Measurements from ENCODE around the gene APOBR.
"Not testable (repeated sequence)": the region's sequence is repeated elsewhere in the genome, so short reads cannot be mapped to it uniquely, and the experiment has no call there.

APOBR gene

DNA sequence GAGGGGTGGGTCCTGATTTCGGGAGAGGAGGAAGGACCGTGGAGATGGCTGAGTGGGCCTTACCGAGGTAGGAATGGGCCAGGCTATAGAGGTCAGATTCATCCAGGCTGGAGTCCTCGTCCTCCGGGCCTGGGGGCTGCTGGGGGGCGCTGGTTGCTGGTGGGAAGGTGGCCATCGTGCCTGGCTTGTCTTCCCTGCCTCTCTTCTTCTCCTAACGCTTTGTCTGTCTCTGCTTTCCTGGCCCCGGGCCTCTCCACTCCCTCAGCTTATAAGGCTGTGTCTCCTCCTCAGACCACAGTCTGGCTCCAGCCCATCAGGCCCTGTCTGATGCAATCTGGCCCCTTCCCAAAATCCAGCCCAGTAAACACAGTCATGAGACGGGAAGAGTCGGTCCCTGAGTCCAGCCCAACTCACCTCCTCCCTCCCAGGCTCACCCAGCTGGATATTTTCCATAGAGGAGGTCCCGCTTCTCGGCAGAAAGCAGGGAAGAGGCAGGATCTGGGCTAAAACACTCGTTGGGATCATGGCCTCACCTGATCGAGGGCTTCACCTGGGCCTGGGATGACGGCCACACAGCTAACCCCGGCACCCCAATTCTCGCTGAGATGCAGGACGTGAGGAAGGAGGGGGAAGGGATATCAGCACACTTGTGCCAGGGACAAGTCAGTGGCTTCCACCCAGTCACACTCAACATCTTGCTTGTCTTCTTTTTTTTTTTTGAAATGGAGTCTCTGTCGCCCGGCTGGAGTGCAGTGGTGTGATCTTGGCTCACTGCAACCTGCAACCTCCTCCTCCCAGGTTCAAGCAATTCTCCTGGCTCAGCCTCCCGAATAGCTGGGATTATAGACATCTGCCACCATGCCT is 44.5 kb downstream of the APOBR start, which contains the start of gene NUPR1:
TSS of gene NUPR1 (minus strand) at position 242 of the 864 bp plus-strand sequence. CDS start at position 175, 67 bp downstream.
- DNase-seq (ENCODE audit: low read depth) = peak; percentile 98
- TF ChIP-seq, protein P1, sequence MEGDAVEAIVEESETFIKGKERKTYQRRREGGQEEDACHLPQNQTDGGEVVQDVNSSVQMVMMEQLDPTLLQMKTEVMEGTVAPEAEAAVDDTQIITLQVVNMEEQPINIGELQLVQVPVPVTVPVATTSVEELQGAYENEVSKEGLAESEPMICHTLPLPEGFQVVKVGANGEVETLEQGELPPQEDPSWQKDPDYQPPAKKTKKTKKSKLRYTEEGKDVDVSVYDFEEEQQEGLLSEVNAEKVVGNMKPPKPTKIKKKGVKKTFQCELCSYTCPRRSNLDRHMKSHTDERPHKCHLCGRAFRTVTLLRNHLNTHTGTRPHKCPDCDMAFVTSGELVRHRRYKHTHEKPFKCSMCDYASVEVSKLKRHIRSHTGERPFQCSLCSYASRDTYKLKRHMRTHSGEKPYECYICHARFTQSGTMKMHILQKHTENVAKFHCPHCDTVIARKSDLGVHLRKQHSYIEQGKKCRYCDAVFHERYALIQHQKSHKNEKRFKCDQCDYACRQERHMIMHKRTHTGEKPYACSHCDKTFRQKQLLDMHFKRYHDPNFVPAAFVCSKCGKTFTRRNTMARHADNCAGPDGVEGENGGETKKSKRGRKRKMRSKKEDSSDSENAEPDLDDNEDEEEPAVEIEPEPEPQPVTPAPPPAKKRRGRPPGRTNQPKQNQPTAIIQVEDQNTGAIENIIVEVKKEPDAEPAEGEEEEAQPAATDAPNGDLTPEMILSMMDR (conservative IDR thresholded peaks at IDR 0.05; ENCODE audit: low read depth, low read length) = no peak
- H3K4me3 ChIP-seq (ENCODE audit: low read depth, low read length) = peak within 1 kb of the TSS; percentile 63

DNA sequence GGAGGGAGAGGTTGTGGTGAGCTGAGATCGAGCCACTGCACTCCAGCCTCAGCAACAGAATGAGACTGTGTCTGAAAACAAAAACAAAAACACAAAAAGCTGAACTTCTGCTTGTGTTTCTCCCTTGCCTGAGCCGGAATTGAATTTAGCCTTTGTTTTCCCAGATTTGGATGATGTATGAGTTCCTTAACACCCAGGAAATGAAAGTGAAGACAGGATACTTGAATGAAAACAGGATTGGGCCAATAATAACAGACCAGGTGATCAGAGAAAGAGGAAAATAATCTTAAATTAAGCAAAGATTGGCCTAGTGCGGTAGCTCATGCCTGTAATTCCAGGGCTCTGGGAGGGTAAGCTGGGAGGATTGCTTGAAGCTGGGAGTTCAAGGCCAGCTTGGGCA is 45.9 kb downstream of the APOBR start:
- TF ChIP-seq, protein P1 (conservative IDR thresholded peaks at IDR 0.05; ENCODE audit: low read depth, low read length) = no peak
- no peak for DNase-seq (ENCODE audit: low read depth)
- H3K4me3 ChIP-seq (ENCODE audit: low read depth, low read length) = no peak overlapping the region

DNA sequence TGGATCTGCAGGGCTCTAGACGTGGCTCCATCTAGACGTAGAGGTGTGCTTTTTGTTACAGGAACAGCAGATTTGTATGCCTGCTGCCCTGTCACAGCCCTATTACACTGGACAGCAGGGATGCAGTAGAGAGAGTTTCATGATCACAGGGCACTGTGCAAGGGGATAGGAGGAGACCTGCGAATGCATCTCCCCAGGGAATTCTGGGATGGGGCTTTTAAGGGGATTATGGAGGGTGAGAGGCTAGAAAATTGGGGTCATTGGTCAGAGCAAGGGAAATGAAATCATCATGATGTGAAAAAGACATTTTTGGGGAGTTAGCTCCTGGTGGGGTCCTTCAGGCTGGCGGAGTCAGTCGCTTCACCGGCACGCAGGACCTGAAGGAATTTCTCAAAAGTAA is 48.2 kb downstream of the APOBR start:
- DNase-seq (ENCODE audit: low read depth) = no peak
- H3K4me3 ChIP-seq (ENCODE audit: low read depth, low read length) = no peak overlapping the region
- TF ChIP-seq, protein P1 (conservative IDR thresholded peaks at IDR 0.05; ENCODE audit: low read depth, low read length) = no peak

DNA sequence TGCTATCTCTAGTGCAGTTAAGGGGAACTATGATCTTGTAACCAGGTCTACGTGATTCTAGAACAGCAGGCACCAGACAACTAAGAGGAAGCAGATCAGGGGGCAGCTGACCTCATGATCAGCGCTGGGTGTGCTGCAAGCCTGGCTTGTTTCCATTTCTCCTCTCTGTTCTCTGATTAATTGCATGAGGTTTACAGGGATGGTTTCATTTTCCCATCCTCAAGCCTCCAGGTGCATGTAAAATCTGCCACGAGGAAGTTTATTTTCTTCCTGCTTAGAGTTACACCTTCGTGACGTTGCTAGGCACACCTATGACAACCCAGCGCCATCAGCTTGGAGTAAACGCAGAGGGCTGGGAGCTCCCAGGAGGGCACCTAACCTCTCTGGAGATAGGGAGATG is 48.6 kb downstream of the APOBR start:
- peak; percentile 32 for DNase-seq (ENCODE audit: low read depth)
- no peak overlapping the region for H3K4me3 ChIP-seq (ENCODE audit: low read depth, low read length)
- TF ChIP-seq, protein P1 (conservative IDR thresholded peaks at IDR 0.05; ENCODE audit: low read depth, low read length) = no peak

DNA sequence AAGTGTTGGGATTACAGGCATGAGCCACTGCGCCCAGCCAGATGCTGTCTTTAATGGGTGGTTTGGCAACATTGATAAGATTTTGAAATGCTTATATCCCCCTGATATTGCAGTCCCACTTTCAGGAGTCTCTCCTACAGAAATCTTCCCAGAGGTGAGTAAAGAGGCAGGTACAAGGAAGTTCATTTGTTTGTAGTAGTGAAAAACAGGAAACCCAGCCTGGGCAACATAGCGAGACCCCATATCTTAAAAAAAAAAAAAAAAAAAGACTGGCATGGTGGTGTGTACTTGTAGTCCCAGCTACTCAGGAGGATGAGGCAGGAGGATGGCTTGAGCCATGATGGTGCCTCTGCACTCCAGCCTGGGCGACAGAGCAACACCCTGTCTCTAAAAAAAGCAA is 50.6 kb downstream of the APOBR start:
- TF ChIP-seq, protein P1 (conservative IDR thresholded peaks at IDR 0.05; ENCODE audit: low read depth, low read length) = no peak

DNA sequence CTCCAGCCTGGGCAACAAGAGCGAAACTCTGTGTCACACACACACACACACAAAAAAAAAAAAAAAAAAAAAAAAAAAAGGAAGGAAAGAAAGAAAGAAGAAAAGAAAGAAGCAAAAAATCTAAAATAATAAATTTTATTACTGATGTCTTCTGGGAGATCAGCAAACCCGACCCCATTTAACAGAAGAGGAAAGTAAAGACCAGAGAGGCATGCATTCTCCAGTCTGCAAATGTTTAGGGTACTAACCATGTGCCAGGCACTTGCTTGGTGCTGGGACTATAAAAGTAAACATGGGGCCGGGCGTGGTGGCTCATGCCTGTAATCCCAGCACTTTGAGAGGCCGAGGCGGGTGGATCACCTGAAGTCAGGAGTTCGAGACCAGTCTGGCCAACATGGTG is 51.5 kb downstream of the APOBR start:
- H3K4me3 ChIP-seq (ENCODE audit: low read depth, low read length); DNase-seq (ENCODE audit: low read depth): not testable (repeated sequence)

More for the DNA sequence above, 50.6 kb downstream of the APOBR start:
- no peak for DNase-seq (ENCODE audit: low read depth)
- H3K4me3 ChIP-seq (ENCODE audit: low read depth, low read length) = no peak overlapping the region

DNA sequence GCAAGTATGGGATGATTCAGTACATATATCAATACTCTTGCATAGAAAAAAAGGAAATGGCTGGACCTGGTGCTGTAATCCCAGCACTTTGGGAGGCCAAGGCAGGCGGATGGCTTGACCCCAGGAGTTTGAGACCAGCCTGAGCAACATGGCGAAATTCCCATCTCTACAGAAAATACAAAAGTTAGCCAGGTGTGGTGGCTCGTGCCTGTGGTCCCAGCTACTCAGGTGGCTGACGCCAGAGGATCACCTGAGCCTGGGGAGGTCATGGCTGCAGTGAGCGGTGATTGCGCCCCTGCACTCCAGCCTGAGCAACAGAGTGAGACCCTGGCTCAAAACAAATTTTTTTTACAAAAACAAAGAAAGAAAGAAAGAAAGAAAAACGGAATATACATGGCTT is 52.2 kb downstream of the APOBR start:
- no peak overlapping the region for H3K4me3 ChIP-seq (ENCODE audit: low read depth, low read length)
- DNase-seq (ENCODE audit: low read depth) = no peak

More for the DNA sequence above, 52.2 kb downstream of the APOBR start:
- TF ChIP-seq, protein P1 (conservative IDR thresholded peaks at IDR 0.05; ENCODE audit: low read depth, low read length) = no peak
